Aorta (tissue), 5 donors: Measurements from ENCODE around the gene ZNF765. TPM values are rescaled to one million over a fixed set of nuclear protein-coding genes. Genes with fewer than 3 reads are reported as not detected.
A peak's percentile ranks its signal among the peaks of the same experiment; 100 is the strongest.
"Not testable (repeated sequence)": the region's sequence is repeated elsewhere in the genome, so short reads cannot be mapped to it uniquely, and the experiment has no call there.

Source experiments
- ATAC-seq: fragments of 200-7000 bp; cut with Tn5 transposase; one replicate; pipeline ENCODE4 v1.9.1; 2022; ENCODE audit warnings: moderate library complexity; ENCODE audit not compliant: low FRiP score
- DNase-seq, 2 donors: peaks; one replicate each; pipeline ENCODE4 v3.0.0-alpha.2; 2020
- H3K27ac ChIP-seq, 2 donors: one replicate each; pipeline ENCODE4 v1.5.1; 2013; ENCODE audit warnings: low read length in 2 of 2, mild to moderate bottlenecking in 2 of 2, moderate library complexity in 2 of 2, control low read depth in 1 of 2, inconsistent platforms in 1 of 2, low read depth in 1 of 2
- H3K27me3 ChIP-seq, 2 donors: one replicate each; pipeline ENCODE4 v1.6.1; 2013; ENCODE audit warnings: control low read depth in 1 of 2, low read length in 1 of 2, mild to moderate bottlenecking in 1 of 2, moderate library complexity in 1 of 2; ENCODE audit not compliant: insufficient read depth in 2 of 2, control insufficient read depth in 1 of 2
- H3K36me3 ChIP-seq, 2 donors: one replicate each; pipeline ENCODE4 v1.6.1; 2013; ENCODE audit warnings: control low read depth in 1 of 2, low read length in 1 of 2, mild to moderate bottlenecking in 1 of 2; ENCODE audit not compliant: insufficient read depth in 2 of 2, control insufficient read depth in 1 of 2
- H3K4me1 ChIP-seq, 2 donors: one replicate each; pipeline ENCODE4 v1.6.1; 2013; ENCODE audit warnings: low read length in 2 of 2, control low read depth in 1 of 2, mild to moderate bottlenecking in 1 of 2, moderate library complexity in 1 of 2; ENCODE audit not compliant: insufficient read depth in 2 of 2, control insufficient read depth in 1 of 2
- H3K4me3 ChIP-seq, 2 donors: one replicate each; pipeline ENCODE4 v1.5.1; 2013; ENCODE audit warnings: low read length in 2 of 2, control low read depth in 1 of 2, mild to moderate bottlenecking in 1 of 2
- H3K9me3 ChIP-seq: one replicate; pipeline ENCODE4 v1.6.1; 2013; ENCODE audit warnings: mild to moderate bottlenecking, low read length; ENCODE audit not compliant: control insufficient read depth
- WGBS, 2 donors: extraction: QIAGEN DNeasy Blood & Tissue Kit; methylation state at CpG; one replicate each; pipeline ENCODE4 v1.1.7; 2013; 5-methylcytosine and 5-hydroxymethylcytosine counted together
- intact Hi-C, 2 donors: fragments of 100-400 bp; cut with DNase I; formaldehyde crosslinking; loops; one replicate each; pipeline versions ENCODE4 v1.14.2 to v1.15.0; 2022
- polyA plus RNA-seq, 2 donors: library from polyadenylated mRNA; stranded (reverse); fragments of 200-250 nt; gene quantifications; one replicate each; pipeline ENCODE4 v1.2.3, GENCODE V29; 2013
- total RNA-seq, 2 donors: library from RNA; stranded (reverse); fragmentation: NEBNext Ultra II Directional; extraction: Animal tissue kit (Norgen Biotek cat#: 25700); gene quantifications; one replicate each; pipeline ENCODE4 v1.2.1, GENCODE V29; 2021
- donor health status: healthy with polysubstance abuse.
- donor health status: Bipolar disorder and iron deficiency.
- donor health status: DM: no; HTN: no; CAD: no.
- donor health status: DM: no; HTN: no; CAD: no.
- donor health status: DM: yes; HTN: yes; CAD: no.

Gene ZNF765
- total and polyA plus RNA-seq, 4 donors, result 2.8 to 13.5 (median 6.4) TPM

- H3K27ac ChIP-seq, result peak within 1 kb of the TSS in 1 of 2 donors; percentile 31
- ATAC-seq (peak; percentile 100), DNase-seq (peak; percentile 96 to 99)
- no peaks in the 10 kb centered on the region for H3K27me3 ChIP-seq
- no peaks in the 10 kb centered on the region for H3K4me1 ChIP-seq
- intact Hi-C loops, result loop anchor here (5.0 to 10.0 kb wide), 3 partner anchors 36 to 234 kb away; partner anchors contain the start of gene ZNF813 (in 1 of the 2)
- peaks cover 0 to 2% of the 10 kb centered on the region in 2 donors for H3K36me3 ChIP-seq
- 1% methylated on average over 46 of the region's 46 CpGs for WGBS, 2 donors
- peaks cover 2% of the 10 kb centered on the region for H3K9me3 ChIP-seq
- H3K4me3 ChIP-seq, result peak within 1 kb of the TSS; percentile 57 to 78
These were observed 36.6 kb downstream of the ZNF765 start, which contains the start of gene ZNF761 for GRCh38 chr19:53431399-53432087. Gene ZNF761 (plus strand): TSS chr19:53431984. CDS start chr19:53447269, 15,285 bp downstream.

- Histone ChIP-seq H3K27ac (peak overlapping the region in 1 of 2 donors; percentile 31), H3K27me3 (no peaks in the 10 kb centered on the region), H3K36me3 (peaks cover 0 to 2% of the 10 kb centered on the region in 2 donors), H3K4me1 (no peaks in the 10 kb centered on the region), H3K9me3 (peaks cover 2% of the 10 kb centered on the region), H3K4me3 (peak overlapping the region; percentile 57 to 78)
- intact Hi-C loops, result loop anchor here (5.0 to 10.0 kb wide), 3 partner anchors 35 to 235 kb away; partner anchors contain the start of gene ZNF813 (in 1 of the 2)
- ATAC-seq (peak; percentile 53), DNase-seq (peak; percentile 50 to 77)
- WGBS, 2 donors, result 0% methylated on average over 30 of the region's 30 CpGs
These were observed 37.2 kb downstream of the ZNF765 start for GRCh38 chr19:53432088-53432661.

GRCh38 chr19:53443809-53444208, 48.9 kb downstream of the ZNF765 start:
- H3K36me3 ChIP-seq, H3K4me1 ChIP-seq, H3K27ac ChIP-seq, intact Hi-C loops, H3K4me3 ChIP-seq, DNase-seq, H3K27me3 ChIP-seq, ATAC-seq: not testable (repeated sequence)
- 89 to 93% methylated on average over 2 of the region's 2 CpGs for WGBS, 2 donors
- H3K9me3 ChIP-seq, result peaks cover 11% of the 10 kb centered on the region

GRCh38 chr19:53447196-53447595, 52.2 kb downstream of the ZNF765 start:
- 88 to 95% methylated on average over 5 of the region's 5 CpGs for whole genome bisulfite sequencing, 2 donors
- H3K4me3 ChIP-seq, ATAC-seq, H3K4me1 ChIP-seq, H3K27ac ChIP-seq, DNase-seq, intact Hi-C loops, H3K27me3 ChIP-seq: not testable (repeated sequence)
- peaks cover 20% of the 10 kb centered on the region for H3K9me3 ChIP-seq
- peaks cover 12 to 13% of the 10 kb centered on the region in 2 donors for H3K36me3 ChIP-seq

- Histone ChIP-seq H3K27ac (no peak overlapping the region), H3K9me3 (peaks cover 27% of the 10 kb centered on the region), H3K4me1 (no peaks in the 10 kb centered on the region), H3K36me3 (peaks cover 14 to 23% of the 10 kb centered on the region in 2 donors), H3K4me3 (no peak overlapping the region), H3K27me3 (peaks cover 0 to 2% of the 10 kb centered on the region in 2 donors)
- WGBS, 2 donors, result 88 to 92% methylated on average over 9 of the region's 9 CpGs
- DNase-seq (no peak), ATAC-seq (no peak)
- intact Hi-C loops, result no loop called here
These were observed 60.9 kb downstream of the ZNF765 start for GRCh38 chr19:53455828-53456227.

GRCh38 chr19:53460131-53460721, 65.3 kb downstream of the ZNF765 start:
- intact Hi-C loops, result not testable (repeated sequence)
- H3K9me3 ChIP-seq, result peaks cover 14% of the 10 kb centered on the region

GRCh38 chr19:53461866-53462265, 66.9 kb downstream of the ZNF765 start:
- H3K4me1 ChIP-seq, result no peaks in the 10 kb centered on the region
- H3K27ac ChIP-seq, result no peak overlapping the region
- H3K9me3 ChIP-seq, result peaks cover 10% of the 10 kb centered on the region
- 92 to 93% methylated on average over 6 of the region's 6 CpGs for WGBS, 2 donors
- peaks cover 0 to 2% of the 10 kb centered on the region in 2 donors for H3K27me3 ChIP-seq
- intact Hi-C loops, result no loop called here
- H3K4me3 ChIP-seq, result no peak overlapping the region
- DNase-seq, result no peak
- no peak for ATAC-seq
- no peaks in the 10 kb centered on the region for H3K36me3 ChIP-seq

More at GRCh38 chr19:53460131-53460721, 65.3 kb downstream of the ZNF765 start:
- not testable (repeated sequence) for H3K27me3 ChIP-seq, H3K4me3 ChIP-seq, ATAC-seq, H3K4me1 ChIP-seq, H3K27ac ChIP-seq, DNase-seq, H3K36me3 ChIP-seq
- 67 to 70% methylated on average over 11 of the region's 11 CpGs for WGBS, 2 donors

- Histone ChIP-seq H3K4me1 (no peaks in the 10 kb centered on the region), H3K27ac (no peak overlapping the region), H3K4me3 (no peak overlapping the region), H3K27me3 (peaks cover 0 to 2% of the 10 kb centered on the region in 2 donors), H3K36me3 (no peaks in the 10 kb centered on the region), H3K9me3 (peaks cover 8% of the 10 kb centered on the region)
- ATAC-seq (no peak), DNase-seq (no peak)
- intact Hi-C loops, result no loop called here
- 42 to 43% methylated on average over 14 of the region's 14 CpGs for WGBS, 2 donors
These were observed 67.9 kb downstream of the ZNF765 start for GRCh38 chr19:53462861-53463260.
